WERI-Rb-1 (cell line): ENCODE data around the gene CFTR.

ENCODE experiments used
- DNase-seq: peaks from one replicate; pipeline ENCODE4 v3.0.0-alpha.2; 2020
- H3K27ac ChIP-seq: fragments of 250-450 bp; sonication (Bioruptor Pico); 2 replicates; pipeline ENCODE4 v1.5.1; 2020; ENCODE audit warnings: mild to moderate bottlenecking, moderate library complexity
- H3K27me3 ChIP-seq: fragments of 250-450 bp; sonication (Bioruptor Pico); 2 replicates; pipeline ENCODE4 v1.5.1; 2021; ENCODE audit warnings: mild to moderate bottlenecking, low read depth, moderate library complexity; ENCODE audit not compliant: insufficient read depth, severe bottlenecking
- H3K36me3 ChIP-seq: fragments of 250-450 bp; sonication (Bioruptor Pico); 2 replicates; pipeline ENCODE4 v1.5.1; 2020; ENCODE audit warnings: mild to moderate bottlenecking, moderate library complexity
- H3K4me3 ChIP-seq: 2 replicates; pipeline ENCODE4 v1.5.1; 2011; ENCODE audit warnings: low read depth, mild to moderate bottlenecking, control low read depth, low read length
- H3K9me3 ChIP-seq: fragments of 250-450 bp; sonication (Bioruptor Pico); 2 replicates; pipeline ENCODE4 v1.5.1; 2021; ENCODE audit warnings: mild to moderate bottlenecking, moderate library complexity; ENCODE audit not compliant: severe bottlenecking
- CTCF ChIP-seq: IDR thresholded peaks from 2 replicates; pipeline ENCODE4 v1.5.1; 2011; ENCODE audit warnings: low read depth, mild to moderate bottlenecking, control low read depth, inconsistent platforms, low read length

The CFTR gene

GRCh38 chr7:117717357-117717756, 237.5 kb downstream of the CFTR start:
- H3K4me3 ChIP-seq = no peak overlapping the region

More at GRCh38 chr7:117717357-117717756, 237.5 kb downstream of the CFTR start:
- Histone ChIP-seq H3K9me3 (no peaks in the 10 kb centered on the region), H3K27ac (no peak overlapping the region), H3K36me3 (no peaks in the 10 kb centered on the region), H3K27me3 (peaks cover 56% of the 10 kb centered on the region)
- no peak for DNase-seq
- no peak for TF ChIP-seq CTCF
